Upper lobe of right lung (tissue), 1 donor: ENCODE results near the gene IL31. TPM values are rescaled to one million over a fixed set of nuclear protein-coding genes. Genes with fewer than 3 reads are reported as not detected.
"Not testable (repeated sequence)": the region's sequence is repeated elsewhere in the genome, so short reads cannot be mapped to it uniquely, and the experiment has no call there.

ENCODE experiments used
- ATAC-seq: fragments of 200-7000 bp; cut with Tn5 transposase; one replicate; pipeline ENCODE4 v1.9.1; 2020; ENCODE audit warnings: mild to moderate bottlenecking, moderate library complexity
- DNase-seq: peaks from one replicate; pipeline ENCODE4 v3.0.0-alpha.2; 2020
- H3K27ac ChIP-seq: fragments of 200-600 bp; one replicate; pipeline ENCODE4 v1.8.0; 2022
- H3K27me3 ChIP-seq: fragments of 200-600 bp; one replicate; pipeline ENCODE4 v1.8.0; 2022; ENCODE audit warnings: mild to moderate bottlenecking
- H3K36me3 ChIP-seq: fragments of 200-600 bp; one replicate; pipeline ENCODE4 v1.8.0; 2022
- H3K4me1 ChIP-seq: fragments of 200-600 bp; one replicate; pipeline ENCODE4 v1.8.0; 2022
- H3K4me3 ChIP-seq: fragments of 200-600 bp; one replicate; pipeline ENCODE4 v1.8.0; 2022; ENCODE audit warnings: mild to moderate bottlenecking
- H3K9me3 ChIP-seq: fragments of 200-600 bp; one replicate; pipeline ENCODE4 v1.8.0; 2022
- CTCF ChIP-seq: fragments of 200-600 bp; IDR thresholded peaks from one replicate; pipeline ENCODE4 v1.8.0; 2022; ENCODE audit warnings: antibody characterized with exemption
- intact Hi-C: fragments of 100-400 bp; cut with DNase I; formaldehyde crosslinking; loops from one replicate; pipeline ENCODE4 v1.11.0; 2022
- total RNA-seq: library from RNA; stranded (reverse); fragmentation: NEBNext Ultra II Directional; extraction: Animal tissue kit (Norgen Biotek cat#: 25700); gene quantifications from one replicate; pipeline ENCODE4 v1.2.1, GENCODE V29; 2021
- donor health status: DM: no; HTN: yes; CAD: no; lungs with severe emphysema.

The IL31 gene
- total RNA-seq, 1 donor from 2014 or later, result not detected

GRCh38 chr12:122184517-122184916, 10.5 kb upstream of the IL31 start:
- Histone ChIP-seq H3K36me3 (no peaks in the 10 kb centered on the region), H3K27me3 (no peaks in the 10 kb centered on the region), H3K4me3 (no peak overlapping the region), H3K4me1 (peaks cover 5% of the 10 kb centered on the region), H3K27ac (no peak overlapping the region), H3K9me3 (no peaks in the 10 kb centered on the region)
- no peak for TF ChIP-seq CTCF
- ATAC-seq (peak; percentile 25), DNase-seq (no peak)
- intact Hi-C loops, result no loop called here

- Histone ChIP-seq H3K4me3 (peak overlapping the region; percentile 58), H3K9me3 (no peaks in the 10 kb centered on the region), H3K4me1 (peaks cover 5% of the 10 kb centered on the region), H3K27me3 (no peaks in the 10 kb centered on the region), H3K36me3 (no peaks in the 10 kb centered on the region), H3K27ac (no peak overlapping the region)
- peak; percentile 4 for ATAC-seq
- intact Hi-C loops, result no loop called here
- no peak for TF ChIP-seq CTCF
- DNase-seq, result no peak
Observed at GRCh38 chr12:122183588-122183940, 9.5 kb upstream of the IL31 start.

GRCh38 chr12:122182887-122183587, 9.0 kb upstream of the IL31 start, which contains the start of gene LRRC43:
TSS of gene LRRC43 (plus strand) at chr12:122183123. CDS start at chr12:122183145, 22 bp downstream.
- Histone ChIP-seq H3K27ac (no peak within 1 kb of the TSS), H3K9me3 (no peaks in the 10 kb centered on the region), H3K4me3 (peak within 1 kb of the TSS; percentile 58), H3K36me3 (no peaks in the 10 kb centered on the region), H3K4me1 (peaks cover 5% of the 10 kb centered on the region), H3K27me3 (no peaks in the 10 kb centered on the region)
- ATAC-seq (peak; percentile 87), DNase-seq (peak; percentile 82)
- no peak for TF ChIP-seq CTCF
- intact Hi-C loops, result no loop called here

GRCh38 chr12:122176473-122176872, 2.5 kb upstream of the IL31 start:
- DNase-seq, H3K9me3 ChIP-seq, H3K36me3 ChIP-seq, H3K27ac ChIP-seq, ATAC-seq, H3K4me3 ChIP-seq, intact Hi-C loops, H3K27me3 ChIP-seq, H3K4me1 ChIP-seq: not testable (repeated sequence)

GRCh38 chr12:122172262-122172939, 1.6 kb downstream of the IL31 start:
- no peak for TF ChIP-seq CTCF
- H3K9me3 ChIP-seq, result no peaks in the 10 kb centered on the region
- H3K27ac ChIP-seq, result no peak overlapping the region
- no peaks in the 10 kb centered on the region for H3K4me1 ChIP-seq
- DNase-seq, result no peak
- intact Hi-C loops, result no loop called here
- ATAC-seq, result no peak
- no peaks in the 10 kb centered on the region for H3K27me3 ChIP-seq
- H3K36me3 ChIP-seq, result no peaks in the 10 kb centered on the region
- no peak overlapping the region for H3K4me3 ChIP-seq

- Histone ChIP-seq H3K4me1 (no peaks in the 10 kb centered on the region), H3K4me3 (no peak overlapping the region), H3K27me3 (no peaks in the 10 kb centered on the region), H3K9me3 (no peaks in the 10 kb centered on the region), H3K27ac (no peak overlapping the region), H3K36me3 (no peaks in the 10 kb centered on the region)
- no peak for DNase-seq
- ATAC-seq, result no peak
- intact Hi-C loops, result no loop called here
- TF ChIP-seq CTCF, result no peak
Observed at GRCh38 chr12:122171399-122171798, 2.6 kb downstream of the IL31 start.
